AG08396 (cell line): ENCODE data around the gene CAMK2D.

Experiments used
- DNase-seq: peaks from one replicate; pipeline ENCODE4 v3.0.0; 2012; ENCODE audit warnings: low spot score, mixed read lengths

CAMK2D gene

DNA sequence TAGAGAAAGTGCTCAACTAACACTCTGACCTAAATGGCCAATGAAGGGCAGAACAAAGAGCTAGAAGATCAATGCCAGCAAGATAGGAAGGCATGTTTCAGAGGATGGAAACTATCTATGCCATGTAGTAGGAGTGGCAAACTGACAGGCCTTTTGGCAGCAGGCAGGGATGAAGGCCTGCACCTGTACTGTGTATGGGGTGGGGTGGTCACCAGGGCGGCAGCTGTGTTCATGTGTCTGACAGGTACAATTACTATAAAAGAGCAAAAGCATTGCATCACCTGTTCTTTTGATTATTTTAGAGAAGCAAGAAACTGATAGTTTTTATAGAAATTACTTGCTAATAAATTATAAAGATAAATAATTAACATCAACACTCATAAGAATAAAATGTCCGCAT is 239.1 kb downstream of the CAMK2D start:
- DNase-seq = no peak

DNA sequence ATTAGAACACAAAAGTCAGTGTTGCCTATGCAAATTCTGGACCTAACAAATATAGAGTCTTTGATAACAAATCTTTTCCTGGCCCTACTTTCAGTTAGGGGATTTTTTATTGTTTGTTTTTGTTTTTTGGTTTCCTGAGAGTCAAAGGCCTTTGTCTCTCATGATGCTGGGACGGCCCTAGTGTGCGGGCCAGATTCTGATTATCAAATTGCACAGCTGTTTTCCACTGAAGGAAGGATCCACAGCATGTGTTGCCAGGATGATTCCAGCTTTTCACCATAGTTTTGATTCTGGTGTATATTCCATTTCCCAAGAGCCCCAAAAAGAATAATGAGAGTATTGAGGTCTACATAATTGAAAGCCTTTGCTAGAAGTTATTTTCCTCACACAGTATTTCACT is 248.2 kb downstream of the CAMK2D start:
- no peak for DNase-seq

DNA sequence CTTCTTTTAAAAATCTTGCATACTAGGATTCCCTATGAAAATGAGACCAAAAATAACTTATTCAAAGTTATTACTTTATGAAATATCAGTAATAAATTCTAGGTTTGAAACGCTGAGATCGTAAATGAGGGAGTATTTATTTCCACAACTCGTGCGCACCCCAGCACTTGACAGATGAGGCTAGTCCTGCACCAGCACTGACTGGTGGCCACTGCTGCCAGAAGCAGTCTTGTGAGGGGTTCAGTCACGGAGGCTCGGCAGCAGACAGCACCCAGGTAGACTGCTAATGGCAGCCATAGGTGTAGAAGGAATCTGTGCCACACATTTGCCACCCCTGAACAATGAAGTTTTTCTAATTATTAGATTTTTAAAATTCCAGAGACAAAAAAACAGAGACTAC is 248.7 kb downstream of the CAMK2D start:
- DNase-seq = no peak

DNA sequence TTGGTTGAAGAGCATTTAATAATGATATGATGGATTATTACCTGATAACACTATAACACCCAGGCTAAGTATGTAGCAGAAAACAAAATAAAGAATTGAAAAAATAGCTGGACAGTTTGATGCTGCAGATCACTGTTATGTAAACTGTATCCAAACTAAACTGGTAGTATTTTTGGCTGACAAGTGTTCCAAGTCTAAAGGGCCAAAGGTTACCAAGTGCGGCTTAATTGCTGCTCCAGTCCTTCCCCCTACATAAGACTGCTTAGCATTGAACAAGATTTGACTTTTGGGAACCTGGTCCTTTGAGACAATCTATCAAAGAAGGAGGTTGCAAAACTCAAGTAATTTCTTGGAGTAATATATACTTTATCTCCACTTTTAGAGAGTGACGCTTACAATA is 249.6 kb downstream of the CAMK2D start:
- DNase-seq = no peak

DNA sequence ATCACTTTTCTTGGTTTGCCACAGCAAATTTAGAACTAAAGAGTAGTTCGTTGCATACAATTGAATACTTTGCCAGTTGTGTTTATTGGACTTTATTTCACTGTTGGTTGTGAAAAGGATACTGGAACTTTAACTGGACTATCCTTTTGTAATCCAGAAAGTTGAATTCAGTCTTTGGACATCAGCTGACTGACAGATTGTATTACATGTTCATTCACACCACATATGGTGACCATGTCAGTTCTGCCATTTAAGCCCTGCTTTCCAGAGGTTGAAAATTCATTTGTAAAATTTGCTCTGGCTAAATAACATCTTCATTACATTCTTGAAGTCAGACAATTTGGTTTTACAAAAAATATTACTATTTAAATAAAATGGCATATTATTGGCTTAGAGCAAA is 251.7 kb downstream of the CAMK2D start:
- no peak for DNase-seq

DNA sequence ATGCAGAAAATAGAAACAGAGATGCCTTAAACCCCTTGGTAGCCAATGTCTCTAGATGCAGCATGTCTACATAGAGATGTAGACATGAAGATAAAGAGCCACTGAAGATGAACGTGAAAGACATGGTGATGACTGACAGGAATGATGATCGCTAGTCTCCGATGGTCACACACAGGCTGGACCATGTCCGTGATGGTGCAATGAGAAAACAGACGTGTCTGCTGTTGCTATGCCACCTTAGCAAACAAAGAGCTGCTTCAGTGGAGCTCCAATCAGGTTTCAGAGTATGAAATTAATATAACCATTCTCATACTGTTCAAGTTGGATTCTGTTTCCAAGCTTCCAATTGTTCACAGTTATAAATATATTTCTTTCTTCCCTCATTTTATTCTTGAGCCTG is 256.5 kb downstream of the CAMK2D start:
- DNase-seq = no peak

DNA sequence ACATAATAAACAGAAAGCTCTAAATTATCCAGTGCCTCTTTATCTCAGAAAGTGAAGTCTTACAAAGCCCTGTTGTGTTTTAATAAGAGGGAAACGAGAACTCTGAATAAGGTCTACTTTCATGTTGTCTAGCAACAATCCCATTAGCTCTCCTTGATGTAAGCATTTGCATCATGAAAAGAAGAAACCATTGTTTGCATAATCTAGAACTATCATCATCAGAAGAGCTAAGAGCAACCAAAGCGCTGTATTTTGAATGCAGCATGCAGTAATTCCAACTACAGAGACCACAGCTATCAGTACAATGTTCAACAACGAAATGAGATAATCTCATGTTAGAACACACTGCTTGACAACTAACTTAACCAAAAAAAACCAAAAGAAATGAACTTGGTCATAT is 257.1 kb downstream of the CAMK2D start:
- DNase-seq = no peak

DNA sequence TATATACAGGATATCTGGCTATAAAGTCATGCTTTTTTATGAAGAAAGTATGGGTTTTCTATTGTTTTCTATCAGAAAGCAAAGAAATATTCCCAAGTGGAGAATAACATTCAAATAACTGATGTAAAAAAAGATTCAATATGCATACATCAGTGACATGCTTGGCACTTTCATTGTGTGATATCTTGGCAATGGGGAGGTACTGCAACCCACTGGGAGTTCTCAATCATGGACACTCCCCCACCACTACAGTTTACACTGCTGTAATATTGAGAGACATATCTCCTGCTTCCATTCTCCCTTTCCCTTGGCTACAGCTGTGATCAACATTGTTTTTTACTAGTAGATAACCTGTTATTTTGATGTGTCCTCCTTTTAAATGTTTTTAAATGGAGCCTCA is 257.8 kb downstream of the CAMK2D start:
- DNase-seq = no peak

DNA sequence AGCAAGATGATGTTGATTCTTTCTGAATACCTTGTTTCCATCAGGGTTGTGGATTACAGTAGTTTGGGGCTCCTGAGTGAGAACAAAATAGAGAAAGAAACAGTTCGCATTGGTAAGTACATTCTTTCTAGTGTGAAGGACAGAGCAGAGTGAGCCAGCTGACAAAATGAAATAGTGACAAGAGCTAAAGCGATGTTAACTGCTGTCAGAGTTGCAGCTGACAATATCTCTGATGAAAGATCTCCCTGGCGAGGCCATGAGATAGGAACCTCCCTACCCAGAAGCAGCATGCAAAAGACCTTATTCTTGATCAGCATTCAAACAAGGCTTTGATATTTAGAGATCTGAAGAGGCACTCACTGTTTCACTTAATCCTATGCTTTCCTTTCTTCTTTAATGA is 258.6 kb downstream of the CAMK2D start:
- DNase-seq = no peak

DNA sequence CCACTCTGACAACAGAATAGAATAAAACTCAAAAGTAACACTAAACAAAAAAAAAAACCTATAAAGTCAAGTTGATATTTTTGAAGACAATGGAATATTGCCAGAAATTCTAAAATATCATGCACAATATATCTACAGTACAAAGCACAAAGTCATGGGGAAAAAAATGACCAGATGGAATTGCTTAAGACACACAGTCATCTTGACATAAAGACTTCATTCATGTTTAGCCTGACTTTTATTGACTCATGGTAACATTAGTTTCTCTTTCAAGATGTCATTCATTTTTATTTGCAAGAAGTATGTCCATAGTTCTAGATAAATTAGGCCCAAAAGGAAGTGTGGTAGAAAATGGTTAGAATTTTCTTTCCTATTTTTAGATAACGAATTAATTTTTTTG is 259.1 kb downstream of the CAMK2D start:
- peak; percentile 6 for DNase-seq

DNA sequence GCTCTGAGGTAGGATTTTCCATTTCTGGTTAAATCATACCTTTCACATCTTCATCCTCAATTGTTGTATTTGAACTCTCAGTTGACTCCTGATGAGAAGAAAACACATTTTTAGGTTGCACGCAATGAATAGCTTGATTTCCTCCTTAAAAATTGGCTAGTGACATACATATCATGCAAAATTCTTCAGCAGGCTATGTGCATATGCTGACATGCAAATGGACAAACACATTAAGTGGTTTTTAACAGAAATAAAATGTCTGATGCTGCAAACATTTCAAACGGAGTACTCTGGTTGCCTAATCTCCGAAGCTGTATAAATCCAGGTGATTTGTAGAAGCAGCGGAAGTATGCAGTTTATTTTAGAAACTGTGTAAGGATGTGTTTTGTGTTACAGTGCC is 261.1 kb downstream of the CAMK2D start:
- DNase-seq = no peak

DNA sequence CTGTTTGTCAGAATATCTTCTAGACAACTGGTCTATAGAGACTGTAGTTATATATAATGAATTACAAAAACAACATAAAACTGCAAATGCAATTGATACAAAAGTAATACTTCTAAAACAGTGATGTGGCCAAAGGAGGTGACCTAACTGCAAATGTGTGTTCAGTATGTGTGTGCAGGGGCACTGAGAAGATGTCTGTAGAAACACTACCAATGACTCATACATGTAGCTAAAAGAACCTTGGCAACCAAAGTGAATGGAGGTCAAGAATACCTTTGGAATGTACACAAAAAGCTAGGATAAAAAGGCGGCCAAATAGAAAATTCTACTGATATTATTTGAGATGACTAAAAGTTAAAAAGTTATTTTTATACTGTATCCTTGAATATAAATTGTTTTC is 261.8 kb downstream of the CAMK2D start:
- peak; percentile 67 for DNase-seq

DNA sequence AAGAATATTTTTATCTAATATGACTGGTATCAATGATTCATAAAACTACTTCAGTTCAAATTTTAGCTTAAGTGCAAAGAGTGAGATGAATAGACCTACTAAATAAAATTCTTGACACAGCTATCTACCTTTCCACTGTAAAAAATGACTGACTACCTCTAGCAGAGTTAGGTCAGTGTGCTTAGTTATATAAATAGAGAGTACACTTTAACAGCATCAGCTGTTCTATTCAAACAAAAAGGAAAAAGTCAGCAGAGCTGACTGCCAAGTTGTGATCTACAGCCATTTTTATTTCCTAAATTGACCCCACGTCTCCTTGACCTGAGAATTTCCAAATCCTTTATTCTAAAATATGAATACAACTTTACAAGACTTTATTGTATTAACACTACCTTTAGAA is 262.4 kb downstream of the CAMK2D start:
- DNase-seq = no peak

DNA sequence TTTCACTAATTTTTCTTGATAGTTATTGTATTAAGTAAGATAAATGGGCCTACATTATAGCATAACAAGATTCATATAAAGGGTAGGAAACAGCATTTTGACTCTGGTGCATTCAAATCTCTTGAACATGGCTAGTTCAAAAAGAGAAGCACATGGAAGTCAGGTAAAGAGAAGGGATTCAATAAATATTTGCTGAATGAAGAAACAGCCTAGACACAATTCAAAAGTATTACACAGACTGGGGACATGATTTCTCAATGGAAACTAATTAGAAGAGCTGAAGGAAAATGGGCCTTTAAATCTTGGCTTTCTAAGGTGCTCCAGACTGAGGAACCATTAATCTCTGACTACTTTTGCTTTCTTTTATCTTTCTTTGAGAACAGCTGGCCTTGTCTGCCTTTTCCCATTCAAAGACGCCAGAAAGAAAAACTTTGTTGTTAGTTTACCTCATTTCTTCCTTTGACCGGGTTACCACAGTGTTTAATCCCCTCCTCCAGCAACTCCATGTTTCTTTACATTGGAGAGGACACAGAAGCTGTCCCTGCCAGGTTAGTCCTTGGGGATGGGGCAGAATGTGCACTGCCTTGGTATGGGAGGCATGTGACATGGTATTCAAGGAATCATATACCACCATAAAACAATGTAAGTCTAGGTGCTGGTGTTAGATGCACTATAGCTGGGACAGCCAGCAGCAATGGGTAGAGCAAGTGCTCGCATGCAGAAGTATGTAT is 264.2 kb downstream of the CAMK2D start:
- DNase-seq = no peak

DNA sequence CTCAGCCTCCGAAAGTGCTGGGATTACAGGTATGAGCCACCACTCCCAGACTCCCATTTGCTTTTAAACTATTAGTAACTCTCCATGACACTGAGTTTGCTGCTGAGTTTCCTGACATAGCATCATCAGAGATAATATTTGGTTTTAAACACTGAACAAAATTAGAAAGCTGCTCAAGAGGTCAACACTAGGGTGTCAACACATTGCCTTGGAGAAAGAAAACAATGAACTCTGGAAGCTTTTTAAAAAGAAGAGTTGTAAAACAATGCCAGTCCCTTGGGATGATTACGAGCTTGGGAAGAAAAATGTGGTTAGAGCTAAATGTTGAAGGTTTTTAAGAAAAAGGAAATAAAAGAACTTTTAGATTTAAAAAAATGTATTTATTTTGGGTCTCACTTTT is 264.8 kb downstream of the CAMK2D start:
- no peak for DNase-seq

DNA sequence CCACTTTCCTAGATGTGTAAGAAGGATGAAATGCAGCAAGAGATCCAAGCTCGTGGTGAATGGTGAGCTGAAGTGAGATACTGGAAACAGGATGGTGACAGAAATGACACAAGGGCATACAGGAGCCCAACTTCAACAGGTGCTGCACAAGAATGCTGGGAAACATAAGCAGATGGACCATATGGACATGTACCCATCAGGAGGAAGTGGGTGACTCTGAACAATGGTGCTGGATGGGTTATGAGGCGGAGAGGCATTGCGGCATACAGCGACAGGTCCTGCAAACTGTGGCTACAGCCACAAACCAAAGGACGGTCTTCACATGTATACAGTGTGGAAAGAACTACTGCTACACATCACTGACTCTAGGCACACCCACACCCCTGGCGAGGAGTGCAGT is 265.7 kb downstream of the CAMK2D start:
- no peak for DNase-seq

DNA sequence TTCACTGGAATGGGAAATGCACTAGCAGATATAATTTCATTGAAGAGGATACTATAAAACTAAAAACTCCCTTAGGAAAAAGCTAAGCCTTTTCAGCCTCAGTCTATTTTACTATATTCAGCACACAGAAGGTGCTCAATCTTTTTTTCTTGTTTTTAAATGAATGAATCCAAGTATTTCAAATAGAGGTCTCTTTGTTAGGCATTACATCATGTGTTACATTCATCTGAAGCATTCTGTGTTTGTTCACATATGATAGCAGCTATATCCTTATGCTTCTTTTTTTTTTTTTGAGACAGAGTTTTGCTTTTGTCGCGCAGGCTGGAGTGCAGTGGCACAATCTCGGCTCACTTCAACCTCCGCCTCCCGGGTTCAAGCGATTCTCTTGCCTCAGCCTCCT is 278.4 kb downstream of the CAMK2D start:
- no peak for DNase-seq

DNA sequence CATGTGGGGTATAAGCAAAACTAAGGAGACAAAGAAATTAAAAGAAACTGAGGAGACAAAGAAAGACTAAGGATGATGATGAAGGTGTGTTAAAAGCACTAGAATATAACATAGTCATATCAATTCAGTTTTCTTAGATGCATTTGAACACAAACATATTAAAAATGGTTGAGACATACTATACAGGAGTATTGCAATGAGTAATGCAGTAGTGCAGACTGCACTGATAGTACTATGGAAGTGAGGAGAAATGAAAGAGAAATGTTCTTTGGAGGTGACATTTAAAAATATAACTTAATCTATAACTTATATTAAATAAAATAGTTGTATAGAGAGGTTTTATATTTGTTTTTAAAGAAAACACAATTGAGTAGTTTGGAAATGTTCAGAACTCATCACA is 279.2 kb downstream of the CAMK2D start:
- DNase-seq = no peak

DNA sequence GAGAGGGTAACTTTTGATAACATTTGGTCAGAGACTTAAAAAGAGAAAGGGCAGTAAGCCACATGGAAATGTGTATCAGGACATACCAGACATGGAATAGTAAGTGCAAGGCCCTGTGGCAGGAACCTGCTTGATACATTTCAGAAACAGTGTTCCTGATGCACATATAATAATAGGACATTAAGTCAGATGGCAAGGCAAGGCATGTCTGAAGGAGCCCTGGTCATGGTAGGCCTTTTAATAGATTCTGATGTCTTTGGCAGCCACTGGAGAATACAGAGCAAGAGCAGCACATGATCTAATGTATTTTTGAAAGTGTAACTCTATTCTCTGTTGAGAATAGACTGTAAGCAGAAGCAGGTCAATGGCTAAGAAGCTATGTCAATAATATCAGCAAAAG is 279.7 kb downstream of the CAMK2D start:
- no peak for DNase-seq

DNA sequence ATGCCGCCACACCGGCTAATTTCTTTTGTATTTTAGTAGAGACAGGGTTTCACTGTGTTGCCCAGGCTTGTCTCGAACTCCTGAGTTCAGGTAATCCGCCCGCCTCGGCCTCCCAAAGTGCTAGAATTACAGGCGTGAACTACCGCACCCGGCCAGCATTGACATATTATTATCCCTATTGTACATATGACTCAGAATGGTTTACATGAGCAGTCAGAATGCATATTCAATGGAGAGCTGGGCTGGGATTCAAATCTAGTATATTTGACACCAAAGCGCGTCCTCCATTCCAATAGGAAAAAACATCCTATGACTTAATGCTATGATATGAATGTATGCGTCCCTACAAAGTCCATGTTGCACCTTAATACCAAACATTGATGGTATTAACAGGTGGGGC is 281.4 kb downstream of the CAMK2D start:
- no peak for DNase-seq

DNA sequence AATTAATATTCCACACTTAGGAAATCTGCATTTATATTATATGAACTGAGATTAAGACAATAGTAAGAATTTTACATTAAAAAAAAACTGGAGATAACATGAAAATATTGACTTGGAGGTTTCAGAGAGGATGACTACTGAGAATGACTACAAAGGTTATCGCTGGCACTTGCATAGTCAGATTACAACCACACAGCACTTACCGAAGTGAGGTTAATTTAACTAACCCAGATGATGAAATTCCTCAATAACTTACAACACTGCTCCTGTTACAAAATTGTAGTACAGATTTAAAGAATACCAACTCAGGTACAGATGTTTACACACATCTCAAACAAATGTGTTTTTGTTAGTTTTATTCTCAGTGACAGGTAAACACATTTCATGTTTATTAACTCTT is 283.5 kb downstream of the CAMK2D start:
- DNase-seq = no peak

DNA sequence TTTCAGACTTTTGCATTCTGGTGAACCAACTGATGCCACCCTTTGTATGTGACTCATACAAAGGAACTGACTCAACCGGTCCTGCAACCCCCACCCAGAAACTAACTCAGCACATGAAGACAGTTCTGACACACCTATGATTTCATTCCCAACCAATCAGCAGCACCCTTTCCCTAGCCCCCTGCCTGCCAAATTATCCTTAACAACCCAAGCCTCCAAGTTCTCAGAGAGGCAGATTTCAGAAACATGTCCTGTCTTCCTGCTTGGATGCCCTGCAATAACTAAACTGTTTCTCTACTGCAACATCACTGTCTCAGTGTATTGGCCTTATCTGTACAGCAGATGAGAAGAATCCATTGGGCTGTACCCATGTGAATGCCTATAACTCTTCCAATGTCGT is 284.7 kb downstream of the CAMK2D start:
- DNase-seq = no peak

DNA sequence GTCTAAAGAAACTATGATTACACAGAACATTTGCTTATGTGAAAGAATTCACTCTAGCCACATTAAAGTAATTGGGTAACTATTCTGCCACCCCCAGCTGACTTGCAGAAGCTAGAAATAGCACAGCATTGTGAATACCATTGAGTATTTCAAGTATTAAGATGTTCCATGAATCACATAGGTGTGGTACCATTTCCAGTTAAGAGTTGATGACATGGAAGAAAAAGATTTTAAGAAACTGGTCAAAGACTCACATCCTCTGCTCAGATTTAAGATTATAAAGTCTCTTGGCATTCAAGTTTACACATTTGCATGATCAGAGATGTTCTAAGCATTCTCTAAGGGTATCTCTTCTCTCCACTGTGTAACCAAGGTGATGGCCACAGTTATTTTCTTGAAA is 287.5 kb downstream of the CAMK2D start:
- DNase-seq = peak; percentile 18

DNA sequence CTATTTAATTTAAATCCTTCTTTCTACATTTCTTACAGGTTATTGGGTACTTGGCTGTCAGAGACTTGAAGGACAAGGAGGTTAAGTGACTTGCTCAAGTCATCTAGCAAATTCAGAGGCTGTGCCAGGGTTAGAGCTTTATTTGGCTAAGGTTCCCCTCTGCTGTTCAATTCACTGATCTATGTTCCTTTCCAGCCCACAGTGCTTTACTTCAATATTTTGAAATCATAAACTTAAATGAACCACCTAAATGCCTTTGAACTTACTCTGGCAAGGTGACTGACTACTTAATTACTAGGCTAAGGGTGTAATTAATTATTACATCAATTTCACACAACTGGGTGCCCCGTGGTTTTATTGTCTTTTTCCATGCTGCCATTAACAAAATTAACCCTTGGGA is 288.7 kb downstream of the CAMK2D start:
- no peak for DNase-seq
